Central memory CD4-positive, alpha-beta T cell (primary cell): Measurements from ENCODE around the gene TTC27.
"Not testable (repeated sequence)": the region's sequence is repeated elsewhere in the genome, so short reads cannot be mapped to it uniquely, and the experiment has no call there.

ENCODE experiments used
- DNase-seq: peaks from one replicate; pipeline ENCODE4 v3.0.0; 2022

Gene TTC27

DNA sequence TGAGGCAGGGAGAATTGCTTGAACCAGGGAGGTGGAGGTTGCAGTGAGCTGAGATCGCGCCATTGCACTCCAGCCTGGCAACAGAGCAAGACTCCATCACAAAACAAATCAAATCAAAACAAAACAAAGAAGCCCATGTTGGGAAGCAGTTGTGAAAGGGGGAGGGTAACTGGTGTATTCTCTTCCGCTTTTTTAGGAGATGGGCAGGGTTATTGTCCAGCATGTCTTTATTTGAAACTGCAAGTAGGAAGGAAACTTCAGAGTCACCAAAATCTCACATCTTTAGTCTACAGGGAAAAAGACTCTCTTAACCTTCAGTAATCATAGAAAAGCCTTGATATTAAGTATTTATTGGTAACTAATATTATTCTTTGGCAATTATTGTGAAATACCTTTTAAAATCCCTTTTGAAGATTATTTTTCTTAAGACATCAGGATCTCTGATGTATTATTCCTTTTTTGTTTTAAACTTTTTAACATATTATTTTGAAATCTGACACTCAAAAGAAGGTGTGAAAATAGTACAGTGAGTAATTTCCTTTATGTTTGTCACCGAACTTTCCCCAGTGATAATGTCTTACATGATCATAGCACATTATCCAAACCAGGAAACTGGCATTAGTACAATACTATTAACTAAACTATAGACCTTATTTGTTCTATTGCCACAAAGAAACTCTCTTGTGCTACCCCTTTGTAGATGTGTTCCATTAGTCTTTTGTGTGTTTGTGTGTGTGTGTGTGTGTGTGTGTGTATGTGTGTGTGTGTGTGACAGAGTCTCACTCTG lies 234.6 kb downstream of the TTC27 start:
- DNase-seq = no peak

- DNase-seq = no peak
Measured at GRCh38 chr2:32863326-32863725, 235.5 kb downstream of the TTC27 start.

DNA sequence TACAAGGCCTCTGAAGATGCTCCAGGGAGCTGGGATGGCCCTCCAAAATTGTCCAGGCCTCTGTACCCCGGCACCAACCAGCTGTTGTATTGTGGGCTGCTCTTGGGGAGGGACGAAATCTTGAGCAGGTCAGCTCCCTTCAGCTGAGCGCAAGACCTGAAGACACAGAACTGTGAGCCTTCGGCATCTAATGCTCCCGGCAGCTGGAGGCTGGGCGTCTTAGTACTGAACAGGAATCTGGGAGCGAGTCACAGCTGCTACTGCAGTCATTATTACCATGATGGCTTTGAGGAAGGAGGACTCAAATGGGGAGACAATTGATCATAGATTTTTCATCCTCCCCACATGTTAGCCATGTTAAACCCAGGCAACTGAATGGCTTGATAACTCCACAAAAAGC lies 236.0 kb downstream of the TTC27 start:
- DNase-seq = no peak

DNA sequence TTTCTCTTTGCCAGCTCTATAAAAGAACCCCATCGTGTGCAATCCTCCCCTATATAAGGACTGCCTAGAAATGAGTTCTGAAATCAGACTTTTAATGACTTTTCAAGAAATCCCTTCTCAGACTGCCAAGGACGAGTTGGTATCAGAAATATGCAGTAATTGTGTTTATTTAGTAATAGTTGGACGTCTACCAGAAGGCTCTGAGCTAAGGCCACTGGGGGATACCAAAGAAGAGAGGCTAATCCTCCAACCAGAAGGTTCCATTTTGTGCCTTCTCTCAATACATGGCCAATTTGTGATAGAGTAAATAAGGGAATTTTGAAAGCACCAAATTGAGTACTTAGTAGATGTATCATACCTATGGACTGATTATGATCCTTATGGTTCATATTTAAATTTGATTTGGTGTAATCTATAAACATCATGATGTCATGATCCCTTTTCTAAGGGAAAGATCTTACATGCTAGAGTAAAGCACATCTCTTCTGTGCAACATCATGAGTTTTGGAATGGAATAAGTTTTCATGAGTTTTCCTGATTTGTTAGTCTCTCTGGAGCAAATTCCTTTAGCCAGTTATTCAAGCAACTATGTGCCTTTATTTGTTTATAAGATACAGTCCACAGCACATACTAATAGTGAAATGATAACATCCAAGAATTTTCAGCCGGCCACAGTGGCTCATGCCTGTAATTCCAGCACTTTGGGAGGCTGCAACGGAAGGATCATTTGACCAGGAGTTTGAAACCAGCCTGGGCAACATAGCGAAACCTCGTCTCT lies 236.7 kb downstream of the TTC27 start:
- DNase-seq = no peak

DNA sequence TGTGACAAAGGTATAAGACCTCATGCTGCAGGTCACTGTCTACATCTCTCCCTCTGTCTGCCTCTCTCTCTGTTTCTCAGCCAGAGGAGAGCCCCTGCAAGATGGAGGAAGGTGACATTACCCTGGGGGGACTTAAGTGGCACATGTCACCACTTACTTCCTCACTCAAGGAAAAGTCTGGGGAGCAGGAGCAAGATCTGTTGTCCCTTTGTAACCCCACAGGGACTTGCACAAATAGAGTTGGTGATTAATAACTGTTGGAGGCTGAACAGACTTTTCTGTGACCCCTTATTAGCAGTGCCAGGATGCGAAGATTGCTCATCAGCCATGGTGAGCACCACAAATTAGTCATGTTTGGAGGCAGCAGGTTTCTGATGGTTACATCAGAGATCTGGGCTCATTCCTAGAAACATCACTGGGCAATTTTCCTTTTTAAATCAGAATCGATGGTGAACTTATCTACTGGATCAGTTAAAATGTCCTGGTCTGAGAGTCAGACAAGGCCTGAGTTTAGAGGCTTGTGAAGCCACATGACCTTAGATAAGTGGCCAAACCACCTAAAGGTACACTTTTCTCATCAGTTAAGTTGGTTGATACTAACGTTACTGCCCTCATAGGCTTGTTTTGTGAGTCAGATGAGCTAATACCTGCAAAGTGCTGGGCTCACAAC lies 237.7 kb downstream of the TTC27 start:
- DNase-seq = no peak

GRCh38 chr2:32866462-32866861 lies 238.6 kb downstream of the TTC27 start:
- DNase-seq = not testable (repeated sequence)
